Fibroblast of pulmonary artery (primary cell): ENCODE measurements around the gene PBX4.

ENCODE experiments used
- DNase-seq: peaks from one replicate; pipeline ENCODE4 v3.0.0-alpha.2; 2010; ENCODE audit warnings: low read depth
- H3K4me3 ChIP-seq: replicated peaks from 2 replicates; pipeline ENCODE4 v1.5.1; 2011; ENCODE audit warnings: low read depth, mild to moderate bottlenecking, control low read depth, low read length, moderate library complexity
- CTCF ChIP-seq: IDR thresholded peaks from 2 replicates; pipeline ENCODE4 v1.5.1; 2011; ENCODE audit warnings: mild to moderate bottlenecking, control low read depth, low read length, inconsistent platforms; ENCODE audit errors: missing control alignments

PBX4 gene

GRCh38 chr19:19653597-19654147 lies 35.2 kb upstream of the PBX4 start:
- TF ChIP-seq CTCF = no peak
- no peak overlapping the region for H3K4me3 ChIP-seq
- DNase-seq = no peak

GRCh38 chr19:19652482-19653295 lies 34.2 kb upstream of the PBX4 start:
- no peak for DNase-seq
- TF ChIP-seq CTCF = no peak
- no peak overlapping the region for H3K4me3 ChIP-seq

GRCh38 chr19:19651076-19651475 lies 32.6 kb upstream of the PBX4 start:
- DNase-seq = no peak
- no peak overlapping the region for H3K4me3 ChIP-seq
- no peak for TF ChIP-seq CTCF

- TF ChIP-seq CTCF = no peak
- H3K4me3 ChIP-seq = no peak overlapping the region
These were observed 31.8 kb upstream of the PBX4 start for GRCh38 chr19:19650331-19650730.

GRCh38 chr19:19649580-19649995 lies 31.1 kb upstream of the PBX4 start:
- no peak for TF ChIP-seq CTCF
- no peak overlapping the region for H3K4me3 ChIP-seq
- no peak for DNase-seq

More at GRCh38 chr19:19650331-19650730, 31.8 kb upstream of the PBX4 start:
- no peak for DNase-seq

GRCh38 chr19:19649155-19649554 lies 30.7 kb upstream of the PBX4 start:
- TF ChIP-seq CTCF = no peak
- no peak for DNase-seq
- H3K4me3 ChIP-seq = no peak overlapping the region
